ENCODE measurements around the gene ZNF503.

ZNF503 gene

DNA sequence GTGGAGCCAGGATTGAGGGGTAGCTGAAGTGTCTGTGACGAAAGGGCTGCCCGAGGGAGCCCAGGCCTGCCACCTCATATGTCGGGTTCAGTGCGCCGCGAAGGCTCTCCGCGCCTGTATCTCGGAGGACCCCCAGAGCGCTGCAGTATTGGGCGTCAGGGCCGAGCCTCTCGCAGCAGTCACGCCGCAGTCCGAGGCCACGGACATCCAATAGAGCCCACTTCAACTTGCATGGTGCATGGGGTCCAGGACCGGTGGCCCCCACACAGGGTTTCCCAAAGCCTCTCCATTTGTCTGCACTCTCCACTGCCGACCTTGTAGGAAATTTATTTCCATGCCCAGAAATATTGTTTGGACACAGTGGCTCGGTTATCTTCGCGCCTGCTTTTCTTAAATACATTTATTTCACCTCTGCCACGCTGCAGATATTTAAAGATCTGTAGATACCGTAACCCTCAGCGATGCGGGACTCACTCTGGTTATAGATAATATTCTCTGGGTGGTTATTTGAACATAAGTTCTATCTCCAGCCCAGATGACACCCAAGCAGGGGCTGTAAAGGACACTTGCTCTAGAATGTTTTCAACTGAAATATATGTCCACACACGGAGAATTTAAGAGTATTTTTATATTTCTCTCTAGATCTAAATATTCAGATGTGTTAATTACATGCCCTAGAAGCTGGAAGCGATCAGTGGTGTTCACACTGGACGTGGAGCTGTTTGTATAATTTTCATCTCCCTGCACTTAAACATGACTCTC is 5.1 kb upstream of the ZNF503 start:
- no peak for DNase-seq

DNA sequence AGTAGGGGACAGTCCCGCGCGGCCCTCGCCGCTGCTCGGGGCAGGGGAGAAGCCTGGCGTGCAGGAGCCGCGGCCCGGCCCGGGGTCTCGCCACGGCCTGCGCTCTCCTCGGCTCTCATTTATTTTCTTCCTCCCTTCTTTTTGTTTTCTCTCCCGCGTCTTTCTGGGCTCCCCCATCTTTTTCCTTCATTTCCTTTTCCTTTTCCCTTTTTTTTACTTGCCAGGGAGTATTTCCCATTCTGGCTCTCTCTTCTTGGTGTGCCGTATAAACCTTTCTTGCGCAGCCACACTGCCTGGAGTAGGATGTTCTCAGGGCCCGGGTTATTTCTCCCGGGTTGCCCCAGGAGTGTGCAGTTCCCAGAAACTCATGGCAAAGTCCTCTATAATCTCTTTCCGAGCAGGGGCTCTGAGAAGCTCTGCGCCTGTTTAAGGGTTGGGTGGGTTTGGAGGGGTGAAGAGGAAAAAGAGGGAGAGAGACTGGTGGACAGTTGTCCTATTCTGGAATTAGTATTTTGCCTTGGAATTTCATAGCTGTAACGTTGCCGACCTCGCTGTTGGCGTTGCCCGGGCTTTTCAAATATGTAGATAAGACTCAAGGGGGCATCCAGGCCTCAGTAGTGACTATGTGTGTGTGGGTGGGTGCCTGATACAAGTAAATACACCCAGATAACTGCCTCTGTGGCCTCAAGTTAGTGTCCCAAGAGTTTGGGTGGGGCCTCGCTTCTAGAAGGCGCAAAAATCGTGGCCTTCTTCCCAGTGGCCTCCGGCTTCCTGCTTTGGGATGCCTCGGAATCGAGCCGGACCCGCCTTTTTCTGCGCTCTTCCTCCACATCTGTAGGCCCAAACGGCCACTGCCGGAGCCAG is 4.3 kb upstream of the ZNF503 start:
- DNase-seq = no peak

DNA sequence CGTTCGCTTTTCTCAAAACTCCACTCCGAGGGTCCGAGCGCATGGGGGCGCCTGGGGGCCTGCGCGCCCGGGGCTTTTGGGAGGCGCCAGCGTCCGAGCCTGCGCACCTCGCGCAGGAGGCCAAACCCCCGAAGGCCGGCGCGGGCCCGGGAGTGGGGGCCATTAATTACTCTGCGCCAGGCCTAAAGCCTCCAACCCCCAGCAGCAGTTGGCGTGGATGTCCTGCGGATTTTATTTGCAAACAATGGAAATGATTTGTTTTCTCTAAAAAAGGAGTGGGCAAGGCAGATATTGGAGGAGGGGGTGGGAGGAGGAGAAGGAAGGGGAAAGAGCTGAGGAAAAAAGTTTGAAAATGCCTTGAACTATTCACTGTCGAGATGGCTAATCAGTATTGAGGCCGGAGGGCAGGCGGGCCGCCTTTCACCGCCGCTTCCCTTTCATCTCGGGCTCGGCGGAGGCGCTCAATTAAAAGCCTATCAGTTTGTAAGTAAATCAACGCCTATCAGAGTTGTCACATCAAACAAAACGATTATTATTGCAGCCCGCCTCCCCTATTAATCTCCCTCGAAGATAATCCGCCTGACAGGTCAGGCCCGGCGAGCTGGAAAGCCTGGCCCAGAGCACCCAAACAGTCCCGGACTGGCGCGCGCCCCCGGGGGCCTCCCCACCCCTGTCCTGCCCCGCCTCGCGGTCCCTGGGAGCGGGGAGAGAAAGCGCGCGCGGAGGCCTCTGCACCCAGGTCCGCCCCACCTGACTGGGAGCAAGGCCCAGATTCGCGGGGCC is 3.4 kb upstream of the ZNF503 start:
- DNase-seq = no peak

DNA sequence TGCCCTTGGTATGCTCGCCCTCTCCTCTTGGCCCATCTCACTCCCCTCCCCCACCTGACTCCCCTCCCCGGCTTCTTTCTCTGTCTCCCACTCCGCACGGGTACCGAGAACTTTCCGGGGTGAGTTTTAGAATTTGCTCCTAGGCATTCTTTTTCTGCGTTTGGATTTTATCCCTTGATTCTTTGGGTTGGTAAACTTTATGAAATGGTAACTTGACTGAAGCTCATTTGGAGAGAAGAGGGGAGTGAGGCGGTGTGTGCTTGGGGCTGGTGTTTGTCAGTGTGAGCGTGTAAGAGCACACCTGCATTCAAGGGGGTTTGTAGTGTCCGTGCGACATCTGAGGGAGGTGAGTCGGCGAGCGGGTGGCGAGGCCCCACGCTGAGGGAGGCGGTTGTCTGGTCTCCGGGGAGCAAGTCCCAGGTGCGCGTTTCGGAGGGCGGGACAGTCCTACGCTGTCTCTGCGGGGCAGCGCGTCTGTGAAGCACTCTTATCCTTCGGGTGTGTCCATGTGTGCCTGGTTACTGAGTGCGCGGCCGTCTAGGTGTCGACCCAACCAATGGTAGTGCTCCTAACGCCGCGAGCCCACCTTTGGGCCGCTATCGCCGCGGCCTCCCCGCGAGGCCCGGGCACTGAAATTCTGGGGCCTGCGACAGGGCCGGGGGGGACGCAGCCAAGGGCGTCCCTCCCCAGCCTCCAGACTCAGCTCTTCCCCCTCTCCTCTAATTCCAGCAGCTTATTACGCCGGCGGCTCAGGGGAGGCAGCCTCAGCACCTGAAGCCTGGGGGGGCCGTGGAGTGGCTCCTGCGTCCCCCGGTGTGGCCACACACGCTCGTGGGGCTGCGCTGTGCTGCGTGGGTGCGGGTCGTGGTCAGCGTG is 2.6 kb upstream of the ZNF503 start:
- DNase-seq = no peak

DNA sequence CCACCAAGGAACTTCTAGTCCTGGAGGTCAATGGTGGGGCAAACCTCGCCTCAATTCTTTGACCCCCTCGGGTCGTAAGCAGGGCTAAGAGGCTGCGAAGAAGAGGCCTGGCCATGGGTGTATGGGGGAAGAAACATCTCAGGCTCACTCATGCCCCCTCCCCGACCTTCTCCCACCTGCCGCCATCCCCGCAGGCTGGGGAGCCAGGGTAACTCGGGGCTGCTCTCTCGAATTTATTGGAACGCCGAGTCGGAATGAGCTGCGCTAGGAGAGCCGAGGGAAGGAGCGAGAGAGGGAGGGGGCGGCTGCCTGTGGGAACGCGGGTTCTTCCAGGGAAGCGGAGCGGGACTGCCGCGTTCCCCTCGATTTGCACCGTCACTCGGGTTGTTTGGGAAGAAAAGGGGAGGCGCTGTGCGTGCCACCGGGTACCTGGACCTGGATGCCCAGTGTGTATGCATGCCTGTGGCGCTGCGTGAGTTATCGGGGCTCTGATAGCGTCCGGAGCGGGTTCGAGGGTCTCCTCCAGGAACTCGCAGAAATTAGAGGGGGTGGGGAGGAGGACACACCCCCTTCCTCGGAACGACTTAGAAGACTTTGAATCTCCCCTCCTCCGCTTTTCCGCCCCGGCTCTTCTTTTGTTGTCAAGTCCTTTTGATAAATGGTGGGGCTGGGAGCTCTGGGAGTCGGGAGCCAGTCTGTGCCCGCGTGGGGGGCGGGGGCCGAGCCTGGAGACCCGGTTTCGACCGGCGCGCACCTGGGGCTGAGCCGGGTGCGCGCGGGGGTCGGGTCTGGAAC is 1.8 kb upstream of the ZNF503 start:
- DNase-seq = no peak

DNA sequence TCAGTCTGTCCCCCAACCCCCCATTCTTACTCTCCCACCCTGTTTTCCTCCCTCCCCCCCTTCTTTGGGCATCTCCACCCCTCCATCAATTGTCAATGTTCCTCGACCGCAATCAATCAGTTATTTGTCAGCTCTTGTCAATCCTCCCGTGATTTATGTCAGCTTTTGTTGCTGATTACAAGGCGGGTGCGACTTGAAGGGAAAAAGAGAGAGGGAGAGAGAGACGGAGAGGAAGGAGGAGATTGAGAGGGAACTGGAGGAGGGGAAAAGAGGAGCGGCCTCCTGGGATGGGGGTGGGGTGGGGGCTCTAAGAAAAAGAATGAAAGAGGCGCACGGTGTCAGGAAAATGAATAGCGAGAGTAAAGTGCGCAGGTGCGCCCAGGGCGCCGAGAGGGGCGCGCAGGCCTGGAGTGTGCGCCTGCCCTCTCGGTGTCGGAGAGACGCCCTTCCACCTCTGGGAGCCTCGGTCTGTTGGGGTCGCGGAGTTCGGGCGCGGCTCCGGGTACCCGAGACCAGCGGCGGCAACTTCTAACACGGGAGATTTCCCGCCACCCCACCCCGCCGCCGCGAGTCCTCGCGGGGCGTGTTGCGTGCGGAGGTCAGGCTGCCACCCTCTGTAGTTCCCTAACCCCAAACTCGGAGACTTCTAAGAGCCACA is 1.1 kb upstream of the ZNF503 start:
- DNase-seq = no peak

DNA sequence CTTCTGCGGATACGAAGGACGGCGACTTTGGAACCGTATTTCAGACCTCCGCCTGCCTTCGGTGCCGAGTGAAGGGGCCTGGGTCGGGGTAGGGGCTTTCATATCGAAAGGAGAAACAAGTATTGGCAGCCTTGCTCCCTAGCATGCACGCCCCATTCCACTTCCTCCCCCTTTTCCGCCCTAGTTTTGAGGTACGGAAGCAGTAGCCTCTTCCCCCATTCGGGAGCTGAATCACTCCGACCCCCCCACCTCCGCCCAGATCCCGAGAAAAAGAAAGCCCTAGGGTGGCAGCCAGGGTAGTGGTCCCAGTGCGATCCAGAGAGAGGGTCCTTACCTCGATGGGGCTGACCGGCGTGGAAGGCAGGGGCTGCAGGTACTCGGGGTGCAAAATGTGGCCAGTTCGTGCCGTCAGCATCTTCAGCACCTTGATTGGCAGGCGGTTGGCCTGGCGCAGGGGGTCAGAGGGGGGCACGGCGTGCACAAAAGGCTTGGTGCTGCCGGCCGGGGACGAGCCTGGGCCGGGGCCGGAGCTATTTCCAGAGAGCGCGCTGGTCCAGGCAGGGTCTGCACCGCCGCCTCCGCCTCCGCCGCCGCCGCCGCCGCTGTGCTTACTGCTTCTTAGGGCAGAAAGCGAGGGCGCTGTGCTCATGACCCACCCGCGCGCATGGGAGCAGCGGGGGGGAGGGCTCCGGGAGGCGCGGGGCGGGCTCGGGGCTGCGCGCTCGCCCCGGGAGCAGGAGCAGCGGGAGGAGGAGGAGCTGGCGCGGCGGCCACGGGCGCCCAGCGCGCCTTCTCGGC is 594 bp downstream of the ZNF503 start:
- DNase-seq = no peak

DNA sequence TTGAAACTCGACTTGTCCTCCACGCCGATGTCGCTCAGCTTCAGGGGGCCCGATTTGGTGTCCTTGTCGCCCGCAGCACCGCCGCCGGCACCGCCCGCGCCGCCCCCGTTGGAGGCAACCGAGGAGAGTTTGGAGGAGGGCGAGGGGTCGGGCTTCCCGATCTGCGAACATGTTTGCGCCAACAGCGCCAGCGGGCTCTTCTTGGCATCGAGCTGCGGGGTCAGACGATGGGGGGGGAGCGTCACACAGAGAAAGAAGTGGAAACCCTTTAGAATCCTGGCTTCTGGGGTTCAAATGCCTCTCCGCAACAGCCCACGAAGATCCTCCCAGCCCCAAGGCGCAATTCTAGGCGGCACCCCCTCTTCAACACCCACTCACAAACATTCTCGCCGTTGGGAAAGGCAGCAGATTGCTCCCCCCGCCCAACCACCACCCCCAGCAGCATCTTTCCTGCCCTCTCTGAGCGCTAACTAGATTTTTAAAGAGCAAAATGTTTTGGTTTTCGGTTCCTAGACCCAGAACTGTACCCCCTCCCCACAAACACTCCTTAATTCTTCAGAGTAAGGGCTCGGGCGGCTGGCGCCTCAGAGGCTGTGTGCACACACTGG is 1.3 kb downstream of the ZNF503 start:
- DNase-seq = no peak

DNA sequence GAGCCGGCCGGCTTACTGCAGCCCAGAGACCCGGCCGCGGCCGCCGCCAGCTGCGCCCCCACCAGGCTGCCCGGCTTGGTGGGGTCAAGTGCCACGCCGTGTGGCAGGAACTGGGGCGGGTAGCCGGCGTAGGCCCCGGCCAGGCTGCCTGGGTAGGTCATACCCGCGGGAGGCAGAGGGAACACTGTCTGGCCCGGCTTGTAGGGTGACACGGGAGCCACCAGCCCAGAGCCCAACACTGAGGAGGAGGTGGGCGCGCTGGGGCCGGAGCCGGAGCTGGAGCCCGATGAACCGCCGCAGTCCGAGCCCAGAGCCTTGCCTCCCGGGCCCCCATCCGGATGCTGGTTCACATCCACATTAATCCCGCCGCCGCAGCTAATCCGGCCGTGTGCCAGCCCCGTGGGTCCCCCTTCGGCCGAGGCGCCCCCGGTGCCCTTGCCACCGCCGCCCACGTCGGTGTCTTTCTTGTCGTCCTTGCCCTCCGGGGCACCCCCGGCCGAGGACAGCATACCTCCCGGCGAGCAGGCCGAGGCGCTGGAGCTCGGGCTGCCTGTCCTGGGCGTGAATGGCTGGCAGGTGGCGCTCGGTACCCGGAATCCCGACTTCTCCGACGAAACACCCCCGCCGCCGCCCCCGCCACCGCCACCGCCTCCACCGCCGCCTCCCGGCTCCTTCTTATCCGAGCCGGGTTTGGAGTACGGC is 2.0 kb downstream of the ZNF503 start:
- DNase-seq = no peak

DNA sequence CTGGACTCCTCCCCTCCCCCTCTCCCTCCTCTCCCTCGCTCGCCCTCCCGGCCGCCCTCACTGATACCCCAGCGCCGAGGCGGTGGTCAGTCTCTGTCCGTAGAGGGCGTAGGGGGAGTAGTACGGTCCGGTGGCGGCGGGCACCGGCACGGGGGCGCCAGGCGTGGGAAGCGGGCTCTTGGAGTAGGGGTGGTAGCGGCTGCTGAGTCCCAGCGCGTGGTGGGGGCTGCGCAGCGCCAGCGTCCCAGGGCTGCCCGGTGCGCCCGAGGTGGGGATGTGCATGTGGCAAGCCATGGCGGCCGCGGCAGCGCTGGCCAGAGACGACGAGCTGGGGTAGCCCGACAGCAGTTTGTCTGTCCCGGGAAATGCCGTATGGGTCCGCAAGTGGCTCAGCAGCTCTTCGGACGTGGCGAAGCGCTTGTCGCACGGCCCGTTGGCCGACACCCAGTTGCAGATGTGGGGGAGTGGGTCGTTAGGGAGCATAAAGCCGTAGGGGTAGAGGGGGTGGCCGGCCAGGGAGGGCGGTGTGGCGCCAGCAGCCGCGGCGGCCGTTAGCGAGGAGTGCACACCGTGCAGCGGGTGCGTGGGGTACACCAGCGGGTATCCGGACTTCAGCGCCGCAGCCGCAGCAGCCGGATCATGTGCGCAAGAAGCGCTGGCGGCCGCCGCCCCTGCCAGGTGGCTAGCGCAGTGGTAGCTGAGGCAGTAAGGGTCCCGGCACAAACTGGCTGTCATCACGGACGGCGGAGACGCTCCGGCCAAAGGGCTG is 2.7 kb downstream of the ZNF503 start:
- no peak for DNase-seq

DNA sequence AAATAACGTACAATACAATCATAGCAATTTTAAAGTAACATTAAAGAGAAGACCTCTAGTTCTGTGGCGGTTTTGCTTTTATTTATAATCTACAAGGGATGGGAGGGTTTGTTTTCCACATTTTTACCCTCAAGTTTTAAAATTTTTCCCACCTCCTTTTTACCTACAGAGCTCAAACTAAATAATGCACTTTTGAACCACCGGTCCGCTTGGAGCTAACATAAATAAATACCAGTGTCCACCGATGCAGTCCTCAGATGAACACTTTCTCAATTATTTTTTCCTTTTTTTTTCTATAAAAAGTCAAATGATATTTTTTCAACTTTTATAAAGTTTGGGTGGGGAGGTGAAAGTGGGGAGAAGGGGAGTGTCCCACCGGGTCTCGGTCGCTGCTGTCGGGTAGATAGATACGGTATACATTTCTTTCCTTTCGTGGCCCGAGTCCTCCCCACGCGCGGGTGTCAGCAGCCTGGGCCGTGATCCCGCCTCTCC is 3.3 kb downstream of the ZNF503 start:
- no peak for DNase-seq

DNA sequence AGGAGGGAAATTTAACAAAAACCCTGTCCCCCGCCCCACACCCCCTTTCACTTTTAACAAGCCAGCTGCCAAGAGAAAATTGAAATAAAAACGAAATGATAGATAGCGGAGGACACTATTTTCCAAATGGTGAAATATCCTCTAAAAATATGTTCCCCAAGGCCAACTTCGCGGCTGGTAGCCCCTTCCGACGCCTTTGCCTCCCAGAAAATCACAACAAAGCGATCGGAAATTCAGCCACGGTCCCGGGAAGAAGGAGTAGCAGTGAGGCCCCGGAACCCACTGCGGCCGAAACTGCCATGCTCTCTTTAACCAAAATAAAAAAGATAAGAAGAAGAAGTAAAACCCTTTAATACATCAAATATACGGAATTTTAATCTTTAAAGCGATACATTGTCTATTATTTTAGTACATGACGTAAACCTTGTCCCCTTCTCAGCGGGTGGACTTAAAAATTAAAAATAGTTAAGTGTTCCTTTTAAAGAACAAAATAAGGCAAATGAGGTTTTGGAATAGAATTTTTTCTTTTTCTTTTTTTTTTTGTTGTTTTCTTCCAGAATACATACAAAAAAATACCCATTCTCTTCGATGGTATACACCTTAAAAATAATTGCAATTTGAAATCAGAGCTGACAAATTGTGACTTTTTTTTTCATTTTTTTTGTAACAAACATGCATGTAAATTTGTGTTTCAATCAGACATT is 3.9 kb downstream of the ZNF503 start:
- no peak for DNase-seq

DNA sequence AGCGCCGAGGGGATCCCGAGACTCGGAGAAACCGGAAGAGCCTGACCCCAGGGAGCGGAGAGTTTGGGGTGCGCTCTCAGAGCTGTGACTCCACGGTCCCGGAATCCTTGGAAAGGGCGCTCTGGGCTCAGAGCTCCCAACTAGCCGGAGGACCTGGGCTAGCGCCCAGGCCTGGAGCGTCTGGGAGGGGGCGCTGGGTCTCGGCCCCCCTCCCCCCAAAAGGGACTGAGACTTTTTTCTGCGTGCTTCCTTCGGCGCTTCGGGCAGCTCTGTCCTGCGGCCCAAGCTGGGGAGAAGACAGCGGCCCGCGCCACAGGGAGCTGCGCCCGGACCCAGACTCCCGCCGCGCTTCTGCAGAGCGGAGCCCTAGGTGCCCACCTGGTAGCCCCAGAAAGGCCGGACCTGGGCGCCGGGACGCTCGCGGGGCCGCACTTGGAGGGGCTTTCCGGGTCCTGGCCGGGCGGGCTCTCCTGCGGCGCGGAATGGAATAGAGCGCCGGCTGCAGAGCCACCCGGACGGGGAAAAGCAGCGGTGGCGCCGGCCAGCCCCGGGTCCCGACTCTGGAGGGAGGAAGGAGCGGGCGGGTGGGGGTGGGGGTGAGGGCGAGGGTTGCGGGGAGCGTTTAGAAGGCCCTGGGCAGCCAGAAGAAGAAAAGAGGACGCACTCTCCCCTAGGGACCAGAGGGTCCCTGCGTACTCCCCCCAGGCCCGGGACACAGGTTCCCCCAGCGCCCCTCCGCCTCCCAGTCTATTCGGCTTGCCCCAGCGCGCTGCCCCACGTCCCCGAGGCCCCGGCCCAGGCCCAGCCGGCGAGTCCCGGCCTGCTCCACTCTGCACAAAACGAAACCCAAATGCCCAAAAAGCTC is 4.7 kb downstream of the ZNF503 start:
- no peak for DNase-seq

DNA sequence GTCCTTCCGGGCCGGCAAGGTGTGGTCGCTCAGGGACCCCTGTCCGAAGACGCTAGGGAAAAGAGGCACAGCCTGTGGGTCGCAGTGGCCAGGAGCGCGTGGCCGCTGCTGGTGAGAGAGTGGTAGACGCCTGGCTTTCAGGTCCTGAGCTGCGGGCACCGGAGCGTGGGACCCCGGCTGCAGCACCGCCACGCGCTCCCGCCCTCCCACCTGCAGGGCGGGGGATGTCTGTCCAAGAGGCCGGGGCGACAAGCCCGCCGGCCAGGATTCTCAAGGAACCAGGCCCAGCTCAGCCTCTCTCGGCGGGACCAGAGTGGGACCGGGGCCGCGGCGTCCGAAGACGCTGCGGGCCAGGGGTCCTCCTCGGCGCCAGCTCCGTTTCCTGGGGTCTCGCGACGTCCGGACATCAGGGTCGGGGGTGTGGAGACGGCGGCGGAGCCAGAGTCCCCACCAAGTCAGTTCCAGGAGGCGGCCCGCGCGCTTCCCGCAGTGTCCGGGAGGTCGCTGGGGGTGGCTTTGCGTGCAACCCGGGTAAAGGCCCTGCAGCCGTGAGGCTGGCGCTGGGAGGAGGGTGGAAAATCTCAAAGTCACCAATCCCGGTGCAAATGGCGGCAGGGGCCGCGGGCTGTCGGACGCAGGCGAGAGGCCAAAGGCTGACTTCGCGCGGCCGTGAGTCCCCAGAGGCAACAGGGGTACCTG is 5.5 kb downstream of the ZNF503 start:
- no peak for DNase-seq

DNA sequence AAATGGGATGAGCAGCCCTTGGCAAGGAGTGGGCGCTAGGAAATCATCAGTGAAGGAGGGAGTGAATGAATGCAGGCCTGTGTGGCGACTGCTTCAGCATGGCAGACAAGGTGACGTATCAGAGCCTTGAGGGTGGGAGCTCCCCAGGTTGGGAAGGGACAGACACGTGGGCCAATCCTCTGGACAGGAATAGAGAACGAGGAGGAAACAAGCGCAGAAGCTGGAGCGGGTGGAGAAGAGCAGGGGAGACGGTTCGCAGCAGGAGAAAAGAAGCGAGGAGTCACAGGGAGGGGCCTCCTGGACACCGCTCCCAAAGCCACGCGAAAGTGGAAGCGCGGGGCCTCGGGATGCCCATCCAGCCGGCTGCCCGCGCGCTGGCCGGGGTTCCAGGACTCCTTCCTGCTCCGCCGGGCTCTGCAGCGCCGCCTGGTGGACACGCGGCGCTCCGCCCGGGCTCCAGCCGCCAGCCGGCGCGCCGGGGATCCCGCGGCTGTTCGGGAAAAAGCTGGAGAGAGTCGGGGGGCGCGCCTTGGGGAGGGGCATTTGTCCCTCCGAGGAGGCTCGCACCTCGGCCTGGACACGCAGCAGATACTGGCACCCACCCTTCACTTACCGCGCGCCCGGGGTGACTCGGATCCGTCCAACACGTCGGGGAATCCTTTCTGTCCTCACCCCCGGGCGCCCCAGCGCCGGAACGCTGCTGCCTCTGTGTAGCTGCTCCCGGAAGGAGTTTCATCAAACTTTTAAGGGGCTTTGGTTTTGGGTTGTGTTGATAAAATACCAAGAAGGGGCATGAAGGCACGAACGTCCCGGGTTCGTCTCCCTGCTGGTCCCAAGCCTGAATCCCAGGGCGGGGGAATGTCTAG is 6.3 kb downstream of the ZNF503 start:
- peak; percentile 49 for DNase-seq

All from activated CD4-positive, CD25-positive, alpha-beta regulatory T cell treated with anti-CD3 and anti-CD28 coated beads, Interleukin-2, amount 50 U/mL, for 72 hours (primary cell).